GM19463 (cell line): ENCODE data around the gene APOF.
"Not testable (repeated sequence)": the region's sequence is repeated elsewhere in the genome, so short reads cannot be mapped to it uniquely, and the experiment has no call there.

ENCODE experiments used
- ATAC-seq: cut with Tn5 transposase; IDR thresholded peaks from one replicate; pipeline ENCODE4 v1.9.1; 2021; ENCODE audit warnings: mild to moderate bottlenecking, moderate library complexity; ENCODE audit not compliant: unreplicated experiment

APOF gene

DNA sequence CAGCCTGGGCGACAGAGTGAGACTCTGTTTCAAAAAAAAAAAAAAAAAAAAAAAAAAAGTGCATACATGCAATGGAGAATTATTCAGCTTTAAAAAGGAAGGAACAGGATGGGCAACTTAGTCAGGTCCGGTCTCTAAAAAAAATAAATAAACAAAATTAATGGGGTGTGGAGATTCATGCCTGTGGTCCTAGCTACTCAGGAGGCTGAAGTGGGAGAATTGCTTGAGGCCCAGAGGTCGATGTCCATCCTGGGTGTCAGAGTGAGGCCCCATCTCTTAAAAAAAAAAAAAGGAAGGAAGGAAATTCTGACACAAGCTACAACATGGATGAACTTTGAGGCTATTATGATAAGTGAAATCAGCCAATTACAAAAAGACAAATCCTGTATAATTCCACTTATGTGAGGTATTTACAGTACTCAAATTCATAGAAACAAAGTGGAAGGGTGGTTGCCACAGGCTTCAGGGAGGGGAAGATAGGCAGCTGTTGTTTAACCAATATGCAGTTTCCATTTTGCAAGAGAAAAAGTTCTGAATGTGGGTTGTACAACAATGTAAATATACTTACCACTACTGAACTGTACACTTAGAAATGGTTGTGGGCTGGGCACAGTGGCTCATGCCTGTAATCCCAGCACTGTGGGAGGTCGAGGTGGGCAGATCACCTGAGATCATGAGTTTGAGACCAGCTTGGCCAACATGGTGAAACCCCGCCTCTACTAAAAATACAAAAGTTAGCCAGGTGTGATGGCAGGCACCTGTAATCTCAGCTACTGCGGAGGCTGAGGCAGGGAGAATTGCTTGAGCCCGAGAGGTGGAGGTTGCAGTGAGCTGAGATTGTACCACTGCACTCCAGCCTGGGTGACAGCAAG, 12.3 kb upstream of the APOF start:
- peak; percentile 34 for ATAC-seq

DNA sequence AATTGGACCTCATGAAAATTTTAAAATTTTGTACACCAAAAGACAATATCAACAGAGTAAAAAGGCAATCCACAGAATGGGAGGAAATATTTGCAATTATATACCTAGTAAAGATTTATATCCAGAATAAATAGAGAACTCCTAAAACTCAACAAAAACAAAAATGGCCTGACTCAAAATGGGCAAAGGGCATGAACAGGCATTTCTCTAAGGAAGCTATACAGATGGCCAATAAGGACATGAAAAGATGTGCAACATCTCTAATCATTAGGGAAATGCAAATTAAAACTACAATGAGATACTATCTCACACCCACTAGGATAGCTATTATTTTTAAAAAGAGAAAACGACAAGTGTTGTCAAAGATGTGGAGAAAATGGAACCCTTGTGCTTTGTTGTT, 10.9 kb upstream of the APOF start:
- ATAC-seq: no peak

DNA sequence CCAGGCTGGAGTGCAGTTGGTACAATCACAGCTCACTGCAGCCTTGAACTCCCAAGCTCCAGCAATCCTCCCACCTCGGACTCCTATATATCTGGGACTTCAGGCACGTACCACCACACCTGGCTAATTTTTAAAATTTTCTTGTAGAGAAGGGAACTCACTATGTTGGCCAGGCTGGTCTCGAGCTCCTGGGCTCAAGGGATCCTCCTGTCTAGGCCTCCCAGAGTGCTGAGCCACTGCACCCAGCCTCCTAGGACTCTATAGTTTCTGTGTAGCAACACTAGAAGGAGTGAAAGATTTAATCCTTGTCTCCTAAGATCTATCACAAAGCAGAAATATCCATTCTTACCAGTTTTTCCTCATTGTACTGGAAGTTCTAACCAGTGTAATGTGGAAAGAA, 4.3 kb upstream of the APOF start:
- no peak for ATAC-seq

DNA sequence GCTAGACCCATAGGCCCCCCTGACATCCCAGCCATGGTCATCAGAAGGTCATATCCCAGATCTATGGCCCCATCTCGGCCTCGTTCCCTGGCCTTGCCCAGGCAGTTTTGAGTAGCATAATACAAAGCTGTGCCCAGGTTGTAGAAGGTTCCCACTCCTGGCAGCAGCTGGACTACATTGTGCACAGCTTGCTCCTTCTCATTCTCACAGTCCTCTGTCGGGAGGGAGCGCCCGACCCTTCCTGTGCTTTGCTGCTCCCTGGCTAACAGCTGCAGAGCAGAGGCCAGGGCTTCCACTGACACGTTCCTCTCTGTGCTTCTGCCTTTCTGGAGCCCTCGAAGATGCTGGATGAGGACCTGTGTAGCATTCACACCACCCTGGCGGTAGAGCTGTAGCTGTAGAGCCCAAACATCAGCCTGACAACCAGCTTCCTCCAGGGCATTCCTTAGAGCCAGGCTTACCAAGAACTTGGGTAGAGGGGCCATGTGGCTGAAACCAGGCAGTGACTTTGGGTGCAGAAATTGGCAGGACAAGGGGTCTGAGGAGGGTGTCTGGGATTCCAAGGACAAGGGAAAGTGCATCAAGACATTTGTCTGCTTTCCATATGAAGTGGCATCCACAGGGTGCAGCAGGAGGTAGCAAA, 1.0 kb downstream of the APOF start:
- no peak for ATAC-seq

DNA sequence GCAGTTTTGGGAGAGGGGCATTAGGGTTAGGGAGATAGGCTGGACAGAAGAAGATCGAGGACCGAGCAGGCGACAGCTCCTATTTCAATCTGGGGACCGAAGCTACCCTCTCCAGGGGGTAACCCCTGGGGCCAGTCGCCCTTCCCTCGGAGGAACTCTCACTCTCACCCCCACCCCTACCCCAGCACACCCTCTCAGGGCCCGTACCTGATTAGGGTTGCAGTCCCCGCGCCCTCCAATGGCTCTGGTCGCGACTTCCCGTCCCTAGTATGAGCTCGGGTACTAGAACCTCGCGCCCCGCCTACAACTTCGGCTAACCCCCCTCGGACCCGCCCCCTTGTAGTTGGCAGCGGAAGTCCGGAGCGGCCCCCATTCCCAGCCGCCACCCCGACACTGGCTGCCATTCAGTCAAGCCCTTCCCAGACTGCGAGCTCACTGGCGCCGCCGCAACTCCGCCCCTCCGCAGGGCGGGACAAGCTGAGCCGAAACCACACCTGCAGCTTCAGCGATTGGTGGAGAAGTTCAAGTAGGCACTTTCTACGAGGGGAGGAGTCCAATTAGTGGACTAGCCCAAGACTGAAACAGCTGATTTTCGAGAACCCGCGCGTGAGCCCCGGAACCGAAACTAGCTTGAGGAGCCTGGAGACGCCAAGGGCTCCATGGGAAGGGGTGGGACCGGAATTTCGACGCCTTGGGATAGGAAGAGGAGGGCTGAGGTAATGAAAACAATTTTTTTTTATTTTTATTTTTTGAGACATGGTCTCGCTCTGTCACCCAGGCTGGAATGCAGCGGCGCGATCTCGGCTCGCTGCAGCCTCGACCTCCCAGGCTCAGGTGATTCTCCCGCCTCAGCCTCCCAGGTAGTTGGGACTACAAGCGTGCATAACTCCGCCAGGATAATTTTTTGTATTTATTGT, 2.5 kb downstream of the APOF start, which contains the start of gene STAT2:
STAT2 (minus strand) TSS at position 257 of the 917 bp plus-strand sequence. CDS start 3,536 bp downstream, outside the sequence.
- ATAC-seq: peak; percentile 94

- ATAC-seq: no peak
Observed at GRCh38 chr12:56358836-56359532, 3.7 kb downstream of the APOF start.

GRCh38 chr12:56351325-56351724, 11.3 kb downstream of the APOF start:
- ATAC-seq: no peak

- no peak for ATAC-seq
Observed at GRCh38 chr12:56350662-56351061, 12.0 kb downstream of the APOF start.

GRCh38 chr12:56348776-56349175, 13.9 kb downstream of the APOF start:
- no peak for ATAC-seq

- ATAC-seq: not testable (repeated sequence)
Observed at GRCh38 chr12:56347255-56347654, 15.4 kb downstream of the APOF start.

DNA sequence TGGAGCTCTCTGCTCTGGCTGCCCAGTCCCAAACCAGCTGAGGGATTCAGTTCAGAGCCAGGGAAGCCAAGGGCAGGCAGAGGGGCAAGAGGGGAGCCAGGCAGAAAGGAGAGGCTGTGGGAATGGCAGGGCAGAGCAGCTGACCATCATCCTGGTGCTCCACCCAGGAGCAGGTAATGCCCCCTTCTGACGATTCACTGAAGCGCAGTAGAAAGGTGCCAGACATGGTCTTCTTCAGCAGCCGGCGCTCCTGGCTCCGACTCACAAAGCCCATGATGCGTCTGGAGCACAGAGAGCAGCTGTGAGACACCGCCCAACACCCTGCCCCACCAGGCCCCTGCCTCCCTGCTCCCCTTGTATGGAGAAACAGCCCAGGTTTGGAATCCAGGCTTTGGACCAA, 16.0 kb downstream of the APOF start:
- ATAC-seq: no peak

GRCh38 chr12:56342290-56342689, 20.4 kb downstream of the APOF start:
- ATAC-seq: not testable (repeated sequence)

GRCh38 chr12:56341616-56342015, 21.0 kb downstream of the APOF start:
- no peak for ATAC-seq

DNA sequence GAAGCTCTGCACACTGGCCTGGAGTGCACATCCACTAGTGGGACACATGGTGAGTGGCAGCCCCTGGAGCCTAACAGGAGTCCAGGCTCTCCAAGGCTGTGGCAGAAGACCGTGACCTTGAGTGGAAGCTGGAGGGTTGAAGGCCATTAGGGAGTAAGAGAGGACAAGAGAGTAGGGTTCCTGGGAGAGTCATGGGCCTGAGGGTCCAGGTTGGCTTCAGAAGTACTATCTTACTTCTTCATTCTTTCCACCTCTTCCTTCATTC, 23.6 kb downstream of the APOF start:
- ATAC-seq: no peak

DNA sequence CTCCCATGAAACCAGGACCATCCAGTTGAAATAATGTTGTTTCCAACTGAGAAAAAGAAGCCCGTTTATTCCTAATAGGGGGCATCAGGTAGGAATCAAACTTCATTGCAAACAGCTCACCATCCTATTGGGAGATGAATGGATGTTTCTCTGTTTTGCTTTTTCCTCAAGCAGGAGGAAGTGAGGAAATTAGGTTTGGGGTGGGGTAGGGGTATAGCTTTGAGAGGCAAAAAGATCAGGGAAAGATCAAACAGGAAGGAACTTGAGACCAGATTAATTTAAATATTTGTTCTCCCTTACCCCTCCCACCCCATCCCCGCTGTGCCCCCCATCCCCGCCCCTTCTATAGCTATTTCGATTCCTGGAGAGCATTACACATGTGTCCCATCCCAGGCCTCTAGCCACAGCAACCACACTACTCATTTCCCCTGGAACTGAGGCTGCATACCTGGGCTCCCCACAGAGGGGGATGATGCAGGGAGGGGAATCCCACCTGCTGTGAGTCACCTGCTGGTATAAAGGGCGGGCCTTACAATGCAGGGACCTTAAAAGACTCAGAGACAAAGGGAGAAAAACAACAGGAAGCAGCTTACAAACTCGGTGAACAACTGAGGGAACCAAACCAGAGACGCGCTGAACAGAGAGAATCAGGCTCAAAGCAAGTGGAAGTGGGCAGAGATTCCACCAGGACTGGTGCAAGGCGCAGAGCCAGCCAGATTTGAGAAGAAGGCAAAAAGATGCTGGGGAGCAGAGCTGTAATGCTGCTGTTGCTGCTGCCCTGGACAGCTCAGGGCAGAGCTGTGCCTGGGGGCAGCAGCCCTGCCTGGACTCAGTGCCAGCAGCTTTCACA, 24.1 kb downstream of the APOF start, which contains the start of gene IL23A:
IL23A (plus strand) TSS at position 577 of the 850 bp plus-strand sequence; CDS start at position 738, 161 bp downstream.
- peak; percentile 33 for ATAC-seq

DNA sequence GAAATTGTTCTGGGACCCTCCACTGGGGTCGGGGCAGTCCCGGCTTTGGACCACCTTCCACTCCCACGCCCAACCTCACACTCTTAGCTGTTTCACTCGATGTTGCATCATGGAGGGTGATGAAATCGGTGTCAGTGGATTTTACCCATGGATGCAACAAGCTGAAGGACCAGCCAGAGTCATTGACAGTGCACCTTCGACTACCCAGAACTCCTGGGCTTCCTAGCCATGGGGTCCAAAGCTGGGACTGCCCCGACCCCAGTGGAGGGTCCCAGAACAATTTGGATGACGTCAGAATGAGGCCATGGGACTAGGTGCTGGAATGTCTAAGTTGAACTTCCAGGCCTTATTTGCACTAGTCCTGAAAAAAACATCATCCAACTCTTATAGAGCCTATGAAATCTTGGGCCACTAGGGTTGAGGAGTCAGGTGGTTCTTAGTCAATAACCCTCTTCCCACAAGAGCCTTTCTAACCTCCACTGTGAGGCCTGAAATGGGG, 24.9 kb downstream of the APOF start:
- no peak for ATAC-seq

GRCh38 chr12:56336361-56337167, 26.1 kb downstream of the APOF start:
- no peak for ATAC-seq

- not testable (repeated sequence) for ATAC-seq
Observed at GRCh38 chr12:56335527-56335926, 27.1 kb downstream of the APOF start.

- ATAC-seq: no peak
Observed at GRCh38 chr12:56334490-56334793, 28.2 kb downstream of the APOF start.
